HCT116 (cell line): ENCODE measurements around the gene PHYHIPL.

ENCODE experiments used
- EZH2 ChIP-seq: fragments of 200-600 bp; sonication (generic); IDR thresholded peaks from 2 replicates; pipeline ENCODE4 v1.6.1; 2017; ENCODE audit warnings: antibody characterized with exemption, mixed run types
- POLR2A ChIP-seq: IDR thresholded peaks from 2 replicates; pipeline ENCODE4 v1.7.0; 2011; ENCODE audit warnings: borderline replicate concordance; ENCODE audit not compliant: insufficient read depth, insufficient read length; ENCODE audit errors: extremely low read depth
- POLR2AphosphoS5 ChIP-seq: IDR thresholded peaks from 2 replicates; pipeline ENCODE4 v1.6.1; 2011; ENCODE audit warnings: mild to moderate bottlenecking, low read depth, low read length, moderate library complexity
- SIN3A ChIP-seq: IDR thresholded peaks from 2 replicates; pipeline ENCODE4 v1.6.1; 2012; ENCODE audit warnings: low read depth
- SP1 ChIP-seq: IDR thresholded peaks from 2 replicates; pipeline ENCODE4 v1.6.1; 2012; ENCODE audit warnings: low read depth
- TCF7L2 ChIP-seq: IDR thresholded peaks from 2 replicates; pipeline ENCODE4 v1.7.0; 2011; ENCODE audit warnings: borderline replicate concordance, inconsistent platforms; ENCODE audit not compliant: insufficient read depth, insufficient read length; ENCODE audit errors: extremely low read depth
- ZFX ChIP-seq: fragments of 450-650 bp; IDR thresholded peaks from 2 replicates; pipeline ENCODE4 v1.6.1; 2017
- ZNF274 ChIP-seq: fragments of 200-500 bp; sonication (Bioruptor generic); IDR thresholded peaks from 2 replicates; pipeline ENCODE4 v1.6.1; 2014; ENCODE audit warnings: mild to moderate bottlenecking, low read depth, low read length, inconsistent platforms
- TF ChIP-seq, protein P1 (sequence below), 3 experiments: fragments of 200-600 bp in 1 of 3; sonication (generic) in 1 of 3; IDR thresholded peaks in 2 of 3; conservative IDR thresholded peaks in 1 of 3; 2 replicates each; pipeline ENCODE4 v1.5.1; 2012 to 2017; ENCODE audit warnings: low read depth in 2 of 3, low read length in 2 of 3, antibody characterized with exemption in 1 of 3, borderline replicate concordance in 1 of 3, control low read depth in 1 of 3, mild to moderate bottlenecking in 1 of 3, mixed read lengths in 1 of 3, mixed run types in 1 of 3, moderate library complexity in 1 of 3; ENCODE audit not compliant: insufficient read depth in 1 of 3
- TF ChIP-seq, protein P2 (sequence below): IDR thresholded peaks from 2 replicates; pipeline ENCODE4 v1.6.1; 2012
- TF ChIP-seq, protein P3 (sequence below): IDR thresholded peaks from 2 replicates; pipeline ENCODE4 v1.6.1; 2012; ENCODE audit warnings: low read depth

DNA sequence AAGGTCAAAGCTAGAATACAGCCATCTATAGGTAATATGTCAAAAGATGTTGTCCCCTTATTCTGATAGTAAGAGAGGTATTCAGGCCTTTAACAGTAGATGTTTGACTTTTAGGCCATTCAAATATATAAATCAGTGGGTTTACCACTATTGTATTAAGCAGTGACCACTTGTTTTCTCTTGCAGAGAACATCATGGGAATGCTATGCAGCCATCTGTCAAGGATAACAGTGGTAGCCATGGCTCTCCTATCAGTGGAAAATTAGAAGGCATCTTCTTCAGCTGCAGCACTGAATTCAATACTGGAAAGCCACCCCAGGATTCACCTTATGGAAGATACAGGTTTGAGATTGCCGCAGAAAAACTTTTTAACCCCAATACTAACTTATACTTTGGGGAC is 68.4 kb downstream of the PHYHIPL start:
- TF ChIP-seq, protein P1, sequence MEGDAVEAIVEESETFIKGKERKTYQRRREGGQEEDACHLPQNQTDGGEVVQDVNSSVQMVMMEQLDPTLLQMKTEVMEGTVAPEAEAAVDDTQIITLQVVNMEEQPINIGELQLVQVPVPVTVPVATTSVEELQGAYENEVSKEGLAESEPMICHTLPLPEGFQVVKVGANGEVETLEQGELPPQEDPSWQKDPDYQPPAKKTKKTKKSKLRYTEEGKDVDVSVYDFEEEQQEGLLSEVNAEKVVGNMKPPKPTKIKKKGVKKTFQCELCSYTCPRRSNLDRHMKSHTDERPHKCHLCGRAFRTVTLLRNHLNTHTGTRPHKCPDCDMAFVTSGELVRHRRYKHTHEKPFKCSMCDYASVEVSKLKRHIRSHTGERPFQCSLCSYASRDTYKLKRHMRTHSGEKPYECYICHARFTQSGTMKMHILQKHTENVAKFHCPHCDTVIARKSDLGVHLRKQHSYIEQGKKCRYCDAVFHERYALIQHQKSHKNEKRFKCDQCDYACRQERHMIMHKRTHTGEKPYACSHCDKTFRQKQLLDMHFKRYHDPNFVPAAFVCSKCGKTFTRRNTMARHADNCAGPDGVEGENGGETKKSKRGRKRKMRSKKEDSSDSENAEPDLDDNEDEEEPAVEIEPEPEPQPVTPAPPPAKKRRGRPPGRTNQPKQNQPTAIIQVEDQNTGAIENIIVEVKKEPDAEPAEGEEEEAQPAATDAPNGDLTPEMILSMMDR (IDR thresholded peaks at IDR 0.05 in 2 of 3, conservative IDR thresholded peaks at IDR 0.05 in 1 of 3; ENCODE audit: borderline replicate concordance in 1 of 3, insufficient read depth in 1 of 3, low read depth in 2 of 3, low read length in 2 of 3) = no peak
- TF ChIP-seq, protein P2, sequence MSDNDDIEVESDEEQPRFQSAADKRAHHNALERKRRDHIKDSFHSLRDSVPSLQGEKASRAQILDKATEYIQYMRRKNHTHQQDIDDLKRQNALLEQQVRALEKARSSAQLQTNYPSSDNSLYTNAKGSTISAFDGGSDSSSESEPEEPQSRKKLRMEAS = no peak
- no peak for TF ChIP-seq TCF7L2
- TF ChIP-seq EZH2 = no peak
- no peak for TF ChIP-seq ZFX
- no peak for TF ChIP-seq SIN3A
- no peak for TF ChIP-seq SP1
- TF ChIP-seq, protein P3, sequence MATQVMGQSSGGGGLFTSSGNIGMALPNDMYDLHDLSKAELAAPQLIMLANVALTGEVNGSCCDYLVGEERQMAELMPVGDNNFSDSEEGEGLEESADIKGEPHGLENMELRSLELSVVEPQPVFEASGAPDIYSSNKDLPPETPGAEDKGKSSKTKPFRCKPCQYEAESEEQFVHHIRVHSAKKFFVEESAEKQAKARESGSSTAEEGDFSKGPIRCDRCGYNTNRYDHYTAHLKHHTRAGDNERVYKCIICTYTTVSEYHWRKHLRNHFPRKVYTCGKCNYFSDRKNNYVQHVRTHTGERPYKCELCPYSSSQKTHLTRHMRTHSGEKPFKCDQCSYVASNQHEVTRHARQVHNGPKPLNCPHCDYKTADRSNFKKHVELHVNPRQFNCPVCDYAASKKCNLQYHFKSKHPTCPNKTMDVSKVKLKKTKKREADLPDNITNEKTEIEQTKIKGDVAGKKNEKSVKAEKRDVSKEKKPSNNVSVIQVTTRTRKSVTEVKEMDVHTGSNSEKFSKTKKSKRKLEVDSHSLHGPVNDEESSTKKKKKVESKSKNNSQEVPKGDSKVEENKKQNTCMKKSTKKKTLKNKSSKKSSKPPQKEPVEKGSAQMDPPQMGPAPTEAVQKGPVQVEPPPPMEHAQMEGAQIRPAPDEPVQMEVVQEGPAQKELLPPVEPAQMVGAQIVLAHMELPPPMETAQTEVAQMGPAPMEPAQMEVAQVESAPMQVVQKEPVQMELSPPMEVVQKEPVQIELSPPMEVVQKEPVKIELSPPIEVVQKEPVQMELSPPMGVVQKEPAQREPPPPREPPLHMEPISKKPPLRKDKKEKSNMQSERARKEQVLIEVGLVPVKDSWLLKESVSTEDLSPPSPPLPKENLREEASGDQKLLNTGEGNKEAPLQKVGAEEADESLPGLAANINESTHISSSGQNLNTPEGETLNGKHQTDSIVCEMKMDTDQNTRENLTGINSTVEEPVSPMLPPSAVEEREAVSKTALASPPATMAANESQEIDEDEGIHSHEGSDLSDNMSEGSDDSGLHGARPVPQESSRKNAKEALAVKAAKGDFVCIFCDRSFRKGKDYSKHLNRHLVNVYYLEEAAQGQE = no peak
- TF ChIP-seq ZNF274 = no peak
- no peak for TF ChIP-seq POLR2AphosphoS5
- no peak for TF ChIP-seq POLR2A
